Loucy (cell line): Measurements from ENCODE around the gene ATP13A1.

Source experiments
- H2AFZ ChIP-seq: fragments of 200-600 bp; sonication (generic); 2 replicates; pipeline ENCODE4 v1.6.0; 2016; ENCODE audit warnings: antibody characterized with exemption, mild to moderate bottlenecking, low read length, moderate library complexity
- H3F3A ChIP-seq: fragments of 200-600 bp; 2 replicates; pipeline ENCODE4 v1.6.0; 2016; ENCODE audit warnings: antibody characterized with exemption, low read depth, mild to moderate bottlenecking
- H3K27me3 ChIP-seq: fragments of 200-600 bp; sonication (generic); 2 replicates; pipeline ENCODE4 v1.6.1; 2014; ENCODE audit warnings: low read length, mild to moderate bottlenecking; ENCODE audit not compliant: insufficient read depth, poor library complexity, severe bottlenecking
- H3K36me3 ChIP-seq: fragments of 200-600 bp; sonication (generic); 2 replicates; pipeline ENCODE4 v1.6.1; 2016; ENCODE audit warnings: low read length; ENCODE audit not compliant: insufficient read depth
- H3K4me1 ChIP-seq: fragments of 200-600 bp; sonication (generic); 2 replicates; pipeline ENCODE4 v1.5.1; 2014; ENCODE audit warnings: low read length, mild to moderate bottlenecking; ENCODE audit not compliant: insufficient read depth, poor library complexity, severe bottlenecking
- H3K4me2 ChIP-seq: fragments of 200-600 bp; sonication (generic); 2 replicates; pipeline ENCODE4 v1.6.0; 2014; ENCODE audit warnings: antibody characterized with exemption, low read length, low read depth, mild to moderate bottlenecking; ENCODE audit not compliant: poor library complexity, severe bottlenecking
- H3K4me3 ChIP-seq: fragments of 200-600 bp; sonication (generic); 2 replicates; pipeline ENCODE4 v1.5.1; 2014; ENCODE audit warnings: low read length, mild to moderate bottlenecking, mixed read lengths; ENCODE audit not compliant: poor library complexity, severe bottlenecking
- H3K79me2 ChIP-seq: fragments of 200-600 bp; sonication (generic); 2 replicates; pipeline ENCODE4 v1.6.1; 2014; ENCODE audit warnings: low read length; ENCODE audit not compliant: insufficient read depth
- H3K9ac ChIP-seq: fragments of 200-600 bp; sonication (generic); 2 replicates; pipeline ENCODE4 v1.6.0; 2014; ENCODE audit warnings: mild to moderate bottlenecking, low read depth, low read length, moderate library complexity; ENCODE audit not compliant: poor library complexity, severe bottlenecking
- H3K9me2 ChIP-seq: fragments of 200-600 bp; sonication (generic); replicated peaks from 2 replicates; pipeline ENCODE4 v1.6.1; 2016; ENCODE audit warnings: low read depth, low read length, mixed read lengths
- H3K9me3 ChIP-seq: fragments of 200-600 bp; sonication (generic); 2 replicates; pipeline ENCODE4 v1.6.1; 2014; ENCODE audit warnings: mild to moderate bottlenecking, antibody characterized with exemption, low read length, low read depth; ENCODE audit not compliant: insufficient read depth
- H4K20me1 ChIP-seq: fragments of 200-600 bp; sonication (generic); 2 replicates; pipeline ENCODE4 v1.6.0; 2014; ENCODE audit warnings: antibody characterized with exemption, low read length, mild to moderate bottlenecking; ENCODE audit not compliant: insufficient read depth, poor library complexity, severe bottlenecking
- EZH2phosphoT487 ChIP-seq: fragments of 200-600 bp; IDR thresholded peaks from 2 replicates; pipeline ENCODE4 v1.6.1; 2018; ENCODE audit warnings: antibody characterized with exemption, mild to moderate bottlenecking, moderate library complexity, borderline replicate concordance
- TF ChIP-seq, protein P1 (sequence below): fragments of 200-600 bp; sonication (generic); conservative IDR thresholded peaks from 2 replicates; pipeline ENCODE4 v1.5.1; 2014; ENCODE audit warnings: mild to moderate bottlenecking, antibody characterized with exemption, low read length

ATP13A1 gene

DNA sequence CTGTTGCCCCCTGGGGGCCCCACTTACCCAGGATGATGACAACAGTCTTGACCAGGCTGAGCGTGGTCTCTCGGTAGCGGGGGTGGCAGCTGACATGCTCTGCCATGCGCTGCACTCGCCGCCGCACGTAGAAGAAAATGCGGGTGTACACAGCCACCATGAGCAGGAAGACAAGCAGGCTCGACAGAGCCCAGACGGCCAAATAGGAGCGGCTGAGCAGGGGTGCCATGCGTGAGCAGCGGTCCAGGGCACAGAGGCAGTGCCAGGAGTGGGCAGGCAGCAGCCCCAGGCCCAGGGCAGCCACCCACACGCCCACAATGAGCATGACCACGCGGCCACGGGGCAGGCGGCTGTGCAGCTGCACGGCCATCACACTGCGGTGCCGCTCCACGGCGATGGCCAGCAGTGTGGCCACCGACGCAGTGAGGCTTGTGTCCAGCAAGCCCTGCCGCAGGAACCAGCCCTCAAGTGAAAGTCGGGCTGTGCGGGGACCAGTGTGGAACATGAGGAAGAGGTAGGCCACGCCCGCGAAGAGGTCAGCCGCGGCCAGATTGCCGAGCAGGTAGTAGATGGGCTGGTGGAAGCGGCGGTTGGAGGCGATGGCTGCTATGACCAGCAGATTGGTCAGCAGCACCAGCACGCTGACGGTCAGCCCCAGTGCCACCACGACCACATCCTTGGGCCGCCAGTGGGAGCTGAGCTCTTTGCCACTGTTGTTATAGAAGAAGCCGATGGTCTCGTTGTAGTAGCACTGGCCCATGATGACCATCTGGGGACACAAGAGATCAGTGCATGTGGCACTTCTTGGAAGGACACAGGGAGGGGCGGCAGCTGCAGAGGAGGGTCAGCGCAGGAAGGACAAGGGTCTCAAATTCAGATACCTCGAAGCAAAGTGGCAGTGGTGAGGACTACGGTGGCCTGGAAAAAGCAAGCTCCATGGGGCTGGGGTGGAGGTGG is 36.7 kb downstream of the ATP13A1 start:
- Histone ChIP-seq H3K9ac (no peak overlapping the region), H4K20me1 (no peaks in the 10 kb centered on the region), H3K4me2 (no peak overlapping the region), H3K9me3 (no peaks in the 10 kb centered on the region), H3K4me3 (no peak overlapping the region), H2AFZ (no peak overlapping the region), H3K9me2 (no peaks in the 10 kb centered on the region), H3K27me3 (no peaks in the 10 kb centered on the region), H3K79me2 (no peaks in the 10 kb centered on the region), H3K36me3 (no peaks in the 10 kb centered on the region), H3K4me1 (no peaks in the 10 kb centered on the region), H3F3A (no peaks in the 10 kb centered on the region)
- TF ChIP-seq, protein P1, sequence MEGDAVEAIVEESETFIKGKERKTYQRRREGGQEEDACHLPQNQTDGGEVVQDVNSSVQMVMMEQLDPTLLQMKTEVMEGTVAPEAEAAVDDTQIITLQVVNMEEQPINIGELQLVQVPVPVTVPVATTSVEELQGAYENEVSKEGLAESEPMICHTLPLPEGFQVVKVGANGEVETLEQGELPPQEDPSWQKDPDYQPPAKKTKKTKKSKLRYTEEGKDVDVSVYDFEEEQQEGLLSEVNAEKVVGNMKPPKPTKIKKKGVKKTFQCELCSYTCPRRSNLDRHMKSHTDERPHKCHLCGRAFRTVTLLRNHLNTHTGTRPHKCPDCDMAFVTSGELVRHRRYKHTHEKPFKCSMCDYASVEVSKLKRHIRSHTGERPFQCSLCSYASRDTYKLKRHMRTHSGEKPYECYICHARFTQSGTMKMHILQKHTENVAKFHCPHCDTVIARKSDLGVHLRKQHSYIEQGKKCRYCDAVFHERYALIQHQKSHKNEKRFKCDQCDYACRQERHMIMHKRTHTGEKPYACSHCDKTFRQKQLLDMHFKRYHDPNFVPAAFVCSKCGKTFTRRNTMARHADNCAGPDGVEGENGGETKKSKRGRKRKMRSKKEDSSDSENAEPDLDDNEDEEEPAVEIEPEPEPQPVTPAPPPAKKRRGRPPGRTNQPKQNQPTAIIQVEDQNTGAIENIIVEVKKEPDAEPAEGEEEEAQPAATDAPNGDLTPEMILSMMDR: no peak
- TF ChIP-seq EZH2phosphoT487: no peak

DNA sequence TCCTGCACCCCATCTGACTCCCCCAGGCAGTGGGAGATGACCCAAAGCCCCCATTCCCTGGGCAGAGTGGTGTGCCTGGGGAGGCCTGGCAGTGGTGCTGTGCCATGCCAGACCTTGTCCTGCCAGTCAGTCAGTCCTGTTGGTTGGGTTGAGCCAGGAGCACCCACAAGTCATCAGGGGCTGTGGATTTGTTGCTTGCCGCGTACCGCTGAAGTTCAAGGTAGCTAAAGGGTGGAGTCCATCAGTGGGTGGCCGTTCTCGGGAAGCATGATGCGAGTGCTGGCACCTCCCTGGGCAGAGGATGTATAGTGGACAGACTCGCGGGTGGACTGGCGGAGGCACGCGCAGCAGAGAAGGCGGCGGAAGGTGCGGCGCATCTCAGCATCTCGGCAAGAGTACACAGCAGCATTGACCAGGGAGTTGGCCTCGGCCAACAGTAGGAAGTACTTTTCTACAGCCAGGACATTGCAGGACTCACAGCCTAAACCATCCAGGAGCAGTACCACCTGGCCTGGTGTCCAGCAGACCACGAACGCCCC is 39.4 kb downstream of the ATP13A1 start:
- Histone ChIP-seq H3F3A (no peaks in the 10 kb centered on the region), H2AFZ (no peak overlapping the region), H3K4me1 (no peaks in the 10 kb centered on the region), H3K9ac (no peak overlapping the region), H4K20me1 (no peaks in the 10 kb centered on the region), H3K36me3 (no peaks in the 10 kb centered on the region), H3K4me2 (no peak overlapping the region), H3K9me3 (no peaks in the 10 kb centered on the region), H3K9me2 (no peaks in the 10 kb centered on the region), H3K27me3 (no peaks in the 10 kb centered on the region), H3K79me2 (no peaks in the 10 kb centered on the region), H3K4me3 (no peak overlapping the region)
- TF ChIP-seq, protein P1: no peak
- TF ChIP-seq EZH2phosphoT487: no peak

DNA sequence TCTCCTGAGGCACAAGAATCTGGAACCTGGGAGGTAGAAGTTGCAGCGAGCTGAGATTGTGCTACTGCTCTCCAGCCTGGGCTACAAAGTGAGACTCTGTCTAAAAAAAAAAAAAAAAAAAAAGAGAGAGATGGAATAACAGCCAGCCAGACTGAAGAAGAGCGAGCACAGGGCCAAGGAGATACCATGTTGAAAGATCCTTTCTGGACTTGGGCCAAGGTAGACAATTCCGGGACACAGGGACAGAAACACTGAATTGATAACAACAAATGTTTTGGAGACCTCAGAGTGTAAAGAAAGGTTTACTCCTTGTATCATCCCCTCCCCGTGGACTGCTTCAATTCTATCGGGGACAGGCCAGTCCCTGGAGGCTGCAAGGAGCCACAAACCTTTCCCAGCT is 40.1 kb downstream of the ATP13A1 start:
- Histone ChIP-seq H3K4me1 (no peaks in the 10 kb centered on the region), H4K20me1 (no peaks in the 10 kb centered on the region), H3K9me2 (no peaks in the 10 kb centered on the region), H3K9me3 (no peaks in the 10 kb centered on the region), H3K27me3 (no peaks in the 10 kb centered on the region), H3F3A (no peaks in the 10 kb centered on the region), H3K36me3 (no peaks in the 10 kb centered on the region), H3K9ac (no peak overlapping the region), H3K4me2 (no peak overlapping the region), H2AFZ (no peak overlapping the region), H3K4me3 (no peak overlapping the region), H3K79me2 (no peaks in the 10 kb centered on the region)
- TF ChIP-seq, protein P1: no peak
- TF ChIP-seq EZH2phosphoT487: no peak
